ENCODE measurements around the gene POLG. TPM values are rescaled to one million over a fixed set of nuclear protein-coding genes. Genes with fewer than 3 reads are reported as not detected.
A peak's percentile ranks its signal among the peaks of the same experiment; 100 is the strongest.

POLG gene
- total and polyA plus RNA-seq, 2 of the 13 experiments (the other 11 are each of a cell fraction or from before 2014, with no cell fraction given) = 26.6 to 35.5 TPM

DNA sequence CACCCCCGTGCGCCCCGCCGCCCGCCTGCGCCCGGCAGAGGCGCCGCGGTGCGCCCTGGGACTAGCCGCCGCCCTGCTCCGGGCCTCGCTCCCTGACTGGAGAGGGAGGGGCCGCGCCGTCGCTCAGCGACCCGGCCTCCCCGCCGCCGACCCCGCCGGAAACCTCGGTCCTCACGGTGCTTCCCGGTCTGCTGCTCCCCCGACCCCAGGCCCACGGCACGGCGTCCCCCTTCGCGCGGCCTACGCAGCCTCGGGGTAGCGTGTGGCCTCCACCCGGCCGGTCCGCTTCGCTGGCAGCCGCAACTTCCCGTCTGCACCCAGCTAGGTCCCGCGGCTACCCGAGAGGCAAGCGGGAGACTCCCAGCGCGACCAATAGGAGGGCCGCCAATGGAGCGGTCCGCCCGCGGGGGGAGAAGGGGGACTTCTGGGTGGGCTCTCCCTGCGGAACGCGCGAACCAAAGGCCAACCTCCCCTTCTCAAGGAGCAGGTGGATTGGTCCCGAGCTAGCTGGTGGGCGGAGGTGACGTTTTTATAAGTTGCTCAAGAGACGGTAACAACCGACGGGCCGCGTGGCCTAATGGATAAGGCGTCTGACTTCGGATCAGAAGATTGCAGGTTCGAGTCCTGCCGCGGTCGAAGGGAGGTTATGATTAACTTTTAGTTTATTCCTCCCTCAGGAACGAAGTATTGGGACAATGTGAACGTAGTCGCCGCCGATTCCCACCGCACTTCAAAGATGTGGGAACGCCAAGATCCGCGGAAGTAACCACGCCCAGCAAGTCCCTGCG lies at the start of gene POLG (continued):
- TF ChIP-seq, protein P1, sequence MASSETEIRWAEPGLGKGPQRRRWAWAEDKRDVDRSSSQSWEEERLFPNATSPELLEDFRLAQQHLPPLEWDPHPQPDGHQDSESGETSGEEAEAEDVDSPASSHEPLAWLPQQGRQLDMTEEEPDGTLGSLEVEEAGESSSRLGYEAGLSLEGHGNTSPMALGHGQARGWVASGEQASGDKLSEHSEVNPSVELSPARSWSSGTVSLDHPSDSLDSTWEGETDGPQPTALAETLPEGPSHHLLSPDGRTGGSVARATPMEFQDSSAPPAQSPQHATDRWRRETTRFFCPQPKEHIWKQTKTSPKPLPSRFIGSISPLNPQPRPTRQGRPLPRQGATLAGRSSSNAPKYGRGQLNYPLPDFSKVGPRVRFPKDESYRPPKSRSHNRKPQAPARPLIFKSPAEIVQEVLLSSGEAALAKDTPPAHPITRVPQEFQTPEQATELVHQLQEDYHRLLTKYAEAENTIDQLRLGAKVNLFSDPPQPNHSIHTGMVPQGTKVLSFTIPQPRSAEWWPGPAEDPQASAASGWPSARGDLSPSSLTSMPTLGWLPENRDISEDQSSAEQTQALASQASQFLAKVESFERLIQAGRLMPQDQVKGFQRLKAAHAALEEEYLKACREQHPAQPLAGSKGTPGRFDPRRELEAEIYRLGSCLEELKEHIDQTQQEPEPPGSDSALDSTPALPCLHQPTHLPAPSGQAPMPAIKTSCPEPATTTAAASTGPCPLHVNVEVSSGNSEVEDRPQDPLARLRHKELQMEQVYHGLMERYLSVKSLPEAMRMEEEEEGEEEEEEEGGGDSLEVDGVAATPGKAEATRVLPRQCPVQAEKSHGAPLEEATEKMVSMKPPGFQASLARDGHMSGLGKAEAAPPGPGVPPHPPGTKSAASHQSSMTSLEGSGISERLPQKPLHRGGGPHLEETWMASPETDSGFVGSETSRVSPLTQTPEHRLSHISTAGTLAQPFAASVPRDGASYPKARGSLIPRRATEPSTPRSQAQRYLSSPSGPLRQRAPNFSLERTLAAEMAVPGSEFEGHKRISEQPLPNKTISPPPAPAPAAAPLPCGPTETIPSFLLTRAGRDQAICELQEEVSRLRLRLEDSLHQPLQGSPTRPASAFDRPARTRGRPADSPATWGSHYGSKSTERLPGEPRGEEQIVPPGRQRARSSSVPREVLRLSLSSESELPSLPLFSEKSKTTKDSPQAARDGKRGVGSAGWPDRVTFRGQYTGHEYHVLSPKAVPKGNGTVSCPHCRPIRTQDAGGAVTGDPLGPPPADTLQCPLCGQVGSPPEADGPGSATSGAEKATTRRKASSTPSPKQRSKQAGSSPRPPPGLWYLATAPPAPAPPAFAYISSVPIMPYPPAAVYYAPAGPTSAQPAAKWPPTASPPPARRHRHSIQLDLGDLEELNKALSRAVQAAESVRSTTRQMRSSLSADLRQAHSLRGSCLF (CRISPR knock-in tag; IDR thresholded peaks at IDR 0.05; ENCODE audit: borderline replicate concordance) = no peak; the same call in 1 of the 2 replicates
- TF ChIP-seq BHLHE40 (IDR thresholded peaks at IDR 0.05; ENCODE audit: low read length) (peak; percentile 99), ZFYVE20 (CRISPR knock-in tag; IDR thresholded peaks at IDR 0.05; ENCODE audit: borderline replicate concordance, low read depth) (no peak), HNRNPL (IDR thresholded peaks at IDR 0.05; ENCODE audit: low read depth, low read length) (0 out of 2 replicates have a peak, but pooled peaks have one; percentile 16), DNMT1 (CRISPR knock-in tag; IDR thresholded peaks at IDR 0.05) (peak; percentile 93), TGIF2 (CRISPR knock-in tag; IDR thresholded peaks at IDR 0.05) (peak; percentile 86; the same call in 1 of the 2 replicates), NCOA2 (CRISPR knock-in tag; IDR thresholded peaks at IDR 0.05) (peak; percentile 72), MIER2 (CRISPR knock-in tag; IDR thresholded peaks at IDR 0.05) (peak; percentile 55; the same call in 1 of the 2 replicates), ZNF629 (CRISPR knock-in tag; conservative IDR thresholded peaks at IDR 0.05) (peak; percentile 85), NR2F2 (IDR thresholded peaks at IDR 0.05; ENCODE audit: borderline replicate concordance, low read depth) (peak; percentile 57; the same call in 1 of the 2 replicates), HNRNPK (IDR thresholded peaks at IDR 0.05; ENCODE audit: low read depth, low read length, poor library complexity, severe bottlenecking) (peak; percentile 50), FOXC1 (CRISPR knock-in tag; IDR thresholded peaks at IDR 0.05; ENCODE audit: borderline replicate concordance) (peak; percentile 32; the same call in 1 of the 2 replicates), PHF21A (CRISPR knock-in tag; IDR thresholded peaks at IDR 0.05) (peak; percentile 93), ATF7 (IDR thresholded peaks at IDR 0.05) (peak; percentile 85), ATF7 (CRISPR knock-in tag; IDR thresholded peaks at IDR 0.05) (no peak), YEATS4 (CRISPR knock-in tag; IDR thresholded peaks at IDR 0.05; ENCODE audit: borderline replicate concordance) (peak; percentile 93), ZNF530 (CRISPR knock-in tag; IDR thresholded peaks at IDR 0.05; ENCODE audit: low read depth) (no peak), FOXJ3 (CRISPR knock-in tag; IDR thresholded peaks at IDR 0.05; ENCODE audit: borderline replicate concordance) (peak; percentile 89), ZNF761 (CRISPR knock-in tag; conservative IDR thresholded peaks at IDR 0.05) (no peak), CHD4 (IDR thresholded peaks at IDR 0.05; ENCODE audit: borderline replicate concordance, low read length) (0 out of 2 replicates have a peak, but pooled peaks have one; percentile 18), HOXA5 (CRISPR knock-in tag; IDR thresholded peaks at IDR 0.05) (peak; percentile 91), ZNF644 (CRISPR knock-in tag; IDR thresholded peaks at IDR 0.05; ENCODE audit: low read depth) (no peak), SP4 (CRISPR knock-in tag; IDR thresholded peaks at IDR 0.05) (no peak), ARID2 (CRISPR knock-in tag; IDR thresholded peaks at IDR 0.05; ENCODE audit: borderline replicate concordance) (0 out of 2 replicates have a peak, but pooled peaks have one; percentile 35)
- TF ChIP-seq, protein P2, sequence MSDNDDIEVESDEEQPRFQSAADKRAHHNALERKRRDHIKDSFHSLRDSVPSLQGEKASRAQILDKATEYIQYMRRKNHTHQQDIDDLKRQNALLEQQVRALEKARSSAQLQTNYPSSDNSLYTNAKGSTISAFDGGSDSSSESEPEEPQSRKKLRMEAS (IDR thresholded peaks at IDR 0.05) = peak; percentile 89
- TF ChIP-seq, protein P3, sequence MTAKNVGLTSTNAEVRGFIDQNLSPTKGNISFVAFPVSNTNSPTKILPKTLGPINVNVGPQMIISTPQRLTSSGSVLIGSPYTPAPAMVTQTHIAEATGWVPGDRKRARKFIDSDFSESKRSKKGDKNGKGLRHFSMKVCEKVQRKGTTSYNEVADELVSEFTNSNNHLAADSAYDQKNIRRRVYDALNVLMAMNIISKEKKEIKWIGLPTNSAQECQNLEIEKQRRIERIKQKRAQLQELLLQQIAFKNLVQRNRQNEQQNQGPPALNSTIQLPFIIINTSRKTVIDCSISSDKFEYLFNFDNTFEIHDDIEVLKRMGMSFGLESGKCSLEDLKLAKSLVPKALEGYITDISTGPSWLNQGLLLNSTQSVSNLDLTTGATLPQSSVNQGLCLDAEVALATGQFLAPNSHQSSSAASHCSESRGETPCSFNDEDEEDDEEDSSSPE (CRISPR knock-in tag; IDR thresholded peaks at IDR 0.05) = peak; percentile 92

All from HepG2 (cell line).